Neural cell (in vitro differentiated cells): ENCODE data around the gene CPNE4. TPM values are rescaled to one million over a fixed set of nuclear protein-coding genes. Genes with fewer than 3 reads are reported as not detected.
"Not testable (repeated sequence)": the region's sequence is repeated elsewhere in the genome, so short reads cannot be mapped to it uniquely, and the experiment has no call there.

Experiments used
- H2AFZ ChIP-seq: fragments of 200-600, 300-800 bp; sonication (generic), shearing (Covaris generic); 2 replicates; pipeline ENCODE4 v1.6.0; 2014; ENCODE audit warnings: low read depth, mild to moderate bottlenecking, antibody characterized with exemption, low read length, moderate library complexity
- H3F3A ChIP-seq: fragments of 200-600 bp; shearing (Covaris generic); 2 replicates; pipeline ENCODE4 v1.6.1; 2016; ENCODE audit warnings: mild to moderate bottlenecking, moderate library complexity, mixed read lengths, antibody characterized with exemption, low read length; ENCODE audit not compliant: insufficient read depth, poor library complexity, severe bottlenecking
- H3K27ac ChIP-seq: fragments of 200-600, 300-800 bp; sonication (generic), shearing (Covaris generic); 2 replicates; pipeline ENCODE4 v1.5.1; 2014; ENCODE audit warnings: mild to moderate bottlenecking, low read length, moderate library complexity
- H3K27me3 ChIP-seq: fragments of 300-800, 200-600 bp; sonication (generic), shearing (Covaris generic); 2 replicates; pipeline ENCODE4 v1.6.0; 2014; ENCODE audit warnings: mild to moderate bottlenecking, low read depth, low read length, moderate library complexity; ENCODE audit not compliant: insufficient read depth
- H3K36me3 ChIP-seq: fragments of 300-800, 200-600 bp; sonication (generic), shearing (Covaris generic); 2 replicates; pipeline ENCODE4 v1.5.1; 2014; ENCODE audit warnings: mild to moderate bottlenecking, antibody characterized with exemption, low read length, moderate library complexity; ENCODE audit not compliant: insufficient read depth
- H3K4me2 ChIP-seq: fragments of 300-800, 200-600 bp; sonication (generic), shearing (Covaris generic); 2 replicates; pipeline ENCODE4 v1.6.0; 2014; ENCODE audit warnings: mild to moderate bottlenecking, low read length
- H3K4me3 ChIP-seq: fragments of 300-800, 200-600 bp; sonication (generic), shearing (Covaris generic); 2 replicates; pipeline ENCODE4 v1.5.1; 2014; ENCODE audit warnings: mild to moderate bottlenecking, low read length, moderate library complexity
- H3K79me2 ChIP-seq: fragments of 200-600 bp; shearing (Covaris generic); replicated peaks from 2 replicates; pipeline ENCODE4 v1.6.0; 2014; ENCODE audit warnings: mild to moderate bottlenecking, low read length, moderate library complexity; ENCODE audit not compliant: insufficient read depth
- H3K9ac ChIP-seq: fragments of 300-800, 200-600 bp; sonication (generic), shearing (Covaris generic); 2 replicates; pipeline ENCODE4 v1.6.1; 2016; ENCODE audit warnings: mild to moderate bottlenecking, low read length, mixed read lengths
- H3K9me2 ChIP-seq: fragments of 200-600 bp; shearing (Covaris generic); 2 replicates; pipeline ENCODE4 v1.6.1; 2016; ENCODE audit warnings: mild to moderate bottlenecking, low read length, mixed read lengths; ENCODE audit not compliant: insufficient read depth
- H3K9me3 ChIP-seq: fragments of 200-600, 300-800 bp; sonication (generic), shearing (Covaris generic); 2 replicates; pipeline ENCODE4 v1.6.1; 2016; ENCODE audit warnings: mild to moderate bottlenecking, mixed run types, low read length, moderate library complexity, mixed read lengths
- H4K20me1 ChIP-seq: fragments of 200-600 bp; shearing (Covaris generic); 2 replicates; pipeline ENCODE4 v1.6.1; 2016; ENCODE audit warnings: mild to moderate bottlenecking, mixed run types; ENCODE audit not compliant: insufficient read depth
- EP300 ChIP-seq: fragments of 450-650 bp; conservative IDR thresholded peaks from 2 replicates; pipeline ENCODE4 v1.6.1; 2014; ENCODE audit warnings: antibody characterized with exemption, mild to moderate bottlenecking, moderate library complexity; ENCODE audit not compliant: poor library complexity, severe bottlenecking
- EZH2 ChIP-seq: fragments of 200-600, 300-800 bp; shearing (Covaris generic), sonication (generic); IDR thresholded peaks from 2 replicates; pipeline ENCODE4 v1.6.1; 2014; ENCODE audit warnings: antibody characterized with exemption, low read length, borderline replicate concordance, mild to moderate bottlenecking; ENCODE audit not compliant: insufficient read depth, poor library complexity, severe bottlenecking
- MXI1 ChIP-seq: fragments of 450-650 bp; conservative IDR thresholded peaks from 2 replicates; pipeline ENCODE4 v1.6.1; 2014; ENCODE audit warnings: antibody characterized with exemption, mild to moderate bottlenecking; ENCODE audit not compliant: poor library complexity, severe bottlenecking
- POLR2AphosphoS5 ChIP-seq: IDR thresholded peaks from 2 replicates; pipeline ENCODE4 v1.6.1; 2012
- RAD21 ChIP-seq: fragments of 450-650 bp; conservative IDR thresholded peaks from 2 replicates; pipeline ENCODE4 v1.6.1; 2014; ENCODE audit warnings: antibody characterized with exemption, mild to moderate bottlenecking, moderate library complexity
- SMC3 ChIP-seq: fragments of 450-650 bp; conservative IDR thresholded peaks from 2 replicates; pipeline ENCODE4 v1.6.1; 2014; ENCODE audit warnings: antibody characterized with exemption, mild to moderate bottlenecking, moderate library complexity; ENCODE audit not compliant: poor library complexity
- TAF1 ChIP-seq: IDR thresholded peaks from 2 replicates; pipeline ENCODE4 v1.6.1; 2012; ENCODE audit warnings: low read depth
- polyA plus RNA-seq: library from polyadenylated mRNA; depleted of rRNA; stranded (reverse); fragments of >200 nt; gene quantifications from 2 replicates; pipeline ENCODE4 v1.2.3, GENCODE V29; 2014
- TF ChIP-seq, protein P1 (sequence below): fragments of 450-650 bp; IDR thresholded peaks from 2 replicates; pipeline ENCODE4 v1.5.1; 2014; ENCODE audit warnings: antibody characterized with exemption, mild to moderate bottlenecking, moderate library complexity; ENCODE audit not compliant: poor library complexity, severe bottlenecking
- TF ChIP-seq, protein P2 (sequence below): IDR thresholded peaks from 2 replicates; pipeline ENCODE4 v1.6.1; 2012; ENCODE audit warnings: borderline replicate concordance

CPNE4 gene
- polyA plus RNA-seq, 1 donor from 2014 or later = 0.59 TPM

- H3K27ac ChIP-seq = no peak overlapping the region
- no peaks in the 10 kb centered on the region for H3K79me2 ChIP-seq
- no peak overlapping the region for H3K4me3 ChIP-seq
- H3K9me3 ChIP-seq = no peaks in the 10 kb centered on the region
- no peaks in the 10 kb centered on the region for H4K20me1 ChIP-seq
- peaks cover 1% of the 10 kb centered on the region for H3K36me3 ChIP-seq
- H3K9me2 ChIP-seq = no peaks in the 10 kb centered on the region
- no peak overlapping the region for H2AFZ ChIP-seq
- no peak for TF ChIP-seq RAD21
- H3K4me2 ChIP-seq = no peak overlapping the region
- no peak overlapping the region for H3K9ac ChIP-seq
- no peaks in the 10 kb centered on the region for H3K27me3 ChIP-seq
- no peaks in the 10 kb centered on the region for H3F3A ChIP-seq
Measured at GRCh38 chr3:131491775-131492174, 543.0 kb downstream of the CPNE4 start.

- TF ChIP-seq SMC3 (no peak), MXI1 (no peak)
- TF ChIP-seq, protein P1, sequence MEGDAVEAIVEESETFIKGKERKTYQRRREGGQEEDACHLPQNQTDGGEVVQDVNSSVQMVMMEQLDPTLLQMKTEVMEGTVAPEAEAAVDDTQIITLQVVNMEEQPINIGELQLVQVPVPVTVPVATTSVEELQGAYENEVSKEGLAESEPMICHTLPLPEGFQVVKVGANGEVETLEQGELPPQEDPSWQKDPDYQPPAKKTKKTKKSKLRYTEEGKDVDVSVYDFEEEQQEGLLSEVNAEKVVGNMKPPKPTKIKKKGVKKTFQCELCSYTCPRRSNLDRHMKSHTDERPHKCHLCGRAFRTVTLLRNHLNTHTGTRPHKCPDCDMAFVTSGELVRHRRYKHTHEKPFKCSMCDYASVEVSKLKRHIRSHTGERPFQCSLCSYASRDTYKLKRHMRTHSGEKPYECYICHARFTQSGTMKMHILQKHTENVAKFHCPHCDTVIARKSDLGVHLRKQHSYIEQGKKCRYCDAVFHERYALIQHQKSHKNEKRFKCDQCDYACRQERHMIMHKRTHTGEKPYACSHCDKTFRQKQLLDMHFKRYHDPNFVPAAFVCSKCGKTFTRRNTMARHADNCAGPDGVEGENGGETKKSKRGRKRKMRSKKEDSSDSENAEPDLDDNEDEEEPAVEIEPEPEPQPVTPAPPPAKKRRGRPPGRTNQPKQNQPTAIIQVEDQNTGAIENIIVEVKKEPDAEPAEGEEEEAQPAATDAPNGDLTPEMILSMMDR = no peak
- no peaks in the 10 kb centered on the region for H4K20me1 ChIP-seq
- H3F3A ChIP-seq = no peaks in the 10 kb centered on the region
- H3K4me2 ChIP-seq = no peak overlapping the region
- H3K9ac ChIP-seq = no peak overlapping the region
- no peak overlapping the region for H3K27ac ChIP-seq
- H3K36me3 ChIP-seq = no peaks in the 10 kb centered on the region
- H3K79me2 ChIP-seq = no peaks in the 10 kb centered on the region
- no peak overlapping the region for H2AFZ ChIP-seq
- no peak overlapping the region for H3K4me3 ChIP-seq
- no peaks in the 10 kb centered on the region for H3K9me3 ChIP-seq
- H3K9me2 ChIP-seq = no peaks in the 10 kb centered on the region
- H3K27me3 ChIP-seq = no peaks in the 10 kb centered on the region
Measured at GRCh38 chr3:131491084-131491483, 543.7 kb downstream of the CPNE4 start.

GRCh38 chr3:131486545-131486944 is 548.3 kb downstream of the CPNE4 start:
- H3K9me3 ChIP-seq, H3K79me2 ChIP-seq, H3K27ac ChIP-seq, H3K27me3 ChIP-seq, H3K9me2 ChIP-seq, H3K4me3 ChIP-seq, H2AFZ ChIP-seq, H4K20me1 ChIP-seq, H3K36me3 ChIP-seq, H3K9ac ChIP-seq, H3F3A ChIP-seq, H3K4me2 ChIP-seq: not testable (repeated sequence)

GRCh38 chr3:131485119-131485518 is 549.7 kb downstream of the CPNE4 start:
- Histone ChIP-seq H3K36me3 (no peaks in the 10 kb centered on the region), H3K27ac (no peak overlapping the region), H3K4me2 (no peak overlapping the region), H3F3A (no peaks in the 10 kb centered on the region), H3K4me3 (no peak overlapping the region), H4K20me1 (no peaks in the 10 kb centered on the region), H2AFZ (no peak overlapping the region), H3K9me2 (no peaks in the 10 kb centered on the region), H3K9ac (no peak overlapping the region), H3K9me3 (no peaks in the 10 kb centered on the region), H3K79me2 (no peaks in the 10 kb centered on the region), H3K27me3 (no peaks in the 10 kb centered on the region)
- TF ChIP-seq SMC3 (no peak), POLR2AphosphoS5 (no peak), MXI1 (no peak), EZH2 (no peak), EP300 (no peak), TAF1 (no peak), RAD21 (no peak)
- TF ChIP-seq, protein P2, sequence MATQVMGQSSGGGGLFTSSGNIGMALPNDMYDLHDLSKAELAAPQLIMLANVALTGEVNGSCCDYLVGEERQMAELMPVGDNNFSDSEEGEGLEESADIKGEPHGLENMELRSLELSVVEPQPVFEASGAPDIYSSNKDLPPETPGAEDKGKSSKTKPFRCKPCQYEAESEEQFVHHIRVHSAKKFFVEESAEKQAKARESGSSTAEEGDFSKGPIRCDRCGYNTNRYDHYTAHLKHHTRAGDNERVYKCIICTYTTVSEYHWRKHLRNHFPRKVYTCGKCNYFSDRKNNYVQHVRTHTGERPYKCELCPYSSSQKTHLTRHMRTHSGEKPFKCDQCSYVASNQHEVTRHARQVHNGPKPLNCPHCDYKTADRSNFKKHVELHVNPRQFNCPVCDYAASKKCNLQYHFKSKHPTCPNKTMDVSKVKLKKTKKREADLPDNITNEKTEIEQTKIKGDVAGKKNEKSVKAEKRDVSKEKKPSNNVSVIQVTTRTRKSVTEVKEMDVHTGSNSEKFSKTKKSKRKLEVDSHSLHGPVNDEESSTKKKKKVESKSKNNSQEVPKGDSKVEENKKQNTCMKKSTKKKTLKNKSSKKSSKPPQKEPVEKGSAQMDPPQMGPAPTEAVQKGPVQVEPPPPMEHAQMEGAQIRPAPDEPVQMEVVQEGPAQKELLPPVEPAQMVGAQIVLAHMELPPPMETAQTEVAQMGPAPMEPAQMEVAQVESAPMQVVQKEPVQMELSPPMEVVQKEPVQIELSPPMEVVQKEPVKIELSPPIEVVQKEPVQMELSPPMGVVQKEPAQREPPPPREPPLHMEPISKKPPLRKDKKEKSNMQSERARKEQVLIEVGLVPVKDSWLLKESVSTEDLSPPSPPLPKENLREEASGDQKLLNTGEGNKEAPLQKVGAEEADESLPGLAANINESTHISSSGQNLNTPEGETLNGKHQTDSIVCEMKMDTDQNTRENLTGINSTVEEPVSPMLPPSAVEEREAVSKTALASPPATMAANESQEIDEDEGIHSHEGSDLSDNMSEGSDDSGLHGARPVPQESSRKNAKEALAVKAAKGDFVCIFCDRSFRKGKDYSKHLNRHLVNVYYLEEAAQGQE = no peak
- TF ChIP-seq, protein P1 = no peak
